Right atrium auricular region (tissue), 2 donors: ENCODE results near the gene TTC21A. TPM values are rescaled to one million over a fixed set of nuclear protein-coding genes. Genes with fewer than 3 reads are reported as not detected.

ENCODE experiments used
- DNase-seq: peaks from one replicate; pipeline ENCODE4 v3.0.0-alpha.2; 2019; ENCODE audit warnings: low spot score
- H3K27ac ChIP-seq, 2 donors: fragments of 200-600 bp; sonication (generic); 1 replicate in 1 of 2; 2 replicates in 1 of 2; pipeline ENCODE4 v1.5.1; 2016 to 2019
- H3K27me3 ChIP-seq, 2 donors: fragments of 200-600 bp; sonication (generic); one replicate each; pipeline versions ENCODE4 v1.5.1 to v1.6.0; 2017 to 2019
- H3K36me3 ChIP-seq: fragments of 200-600 bp; sonication (generic); one replicate; pipeline ENCODE4 v1.5.1; 2016
- H3K4me1 ChIP-seq, 2 donors: fragments of 200-600 bp; sonication (generic); one replicate each; pipeline versions ENCODE4 v1.5.1 to v1.6.0; 2017 to 2019
- H3K4me3 ChIP-seq, 2 donors: fragments of 200-600 bp; sonication (generic); 1 replicate in 1 of 2; 2 replicates in 1 of 2; pipeline ENCODE4 v1.5.1; 2017 to 2019; ENCODE audit warnings: mild to moderate bottlenecking in 1 of 2, moderate library complexity in 1 of 2
- H3K9me3 ChIP-seq, 2 donors: fragments of 200-600 bp; sonication (generic); one replicate each; pipeline ENCODE4 v1.5.1; 2019
- total RNA-seq, 2 donors: library from RNA; depleted of rRNA; stranded (reverse); fragments of >200 nt; gene quantifications; one replicate each; pipeline ENCODE4 v1.1.0, GENCODE V29; 2016
- TF ChIP-seq, protein P1 (sequence below), 2 donors: fragments of 200-600 bp; sonication (generic); IDR thresholded peaks; one replicate each; pipeline ENCODE4 v1.5.1; 2019; ENCODE audit warnings: antibody characterized with exemption in 2 of 2

Gene TTC21A
- total RNA-seq, 2 donors from 2014 or later, result 0.85 to 1.8 TPM

DNA sequence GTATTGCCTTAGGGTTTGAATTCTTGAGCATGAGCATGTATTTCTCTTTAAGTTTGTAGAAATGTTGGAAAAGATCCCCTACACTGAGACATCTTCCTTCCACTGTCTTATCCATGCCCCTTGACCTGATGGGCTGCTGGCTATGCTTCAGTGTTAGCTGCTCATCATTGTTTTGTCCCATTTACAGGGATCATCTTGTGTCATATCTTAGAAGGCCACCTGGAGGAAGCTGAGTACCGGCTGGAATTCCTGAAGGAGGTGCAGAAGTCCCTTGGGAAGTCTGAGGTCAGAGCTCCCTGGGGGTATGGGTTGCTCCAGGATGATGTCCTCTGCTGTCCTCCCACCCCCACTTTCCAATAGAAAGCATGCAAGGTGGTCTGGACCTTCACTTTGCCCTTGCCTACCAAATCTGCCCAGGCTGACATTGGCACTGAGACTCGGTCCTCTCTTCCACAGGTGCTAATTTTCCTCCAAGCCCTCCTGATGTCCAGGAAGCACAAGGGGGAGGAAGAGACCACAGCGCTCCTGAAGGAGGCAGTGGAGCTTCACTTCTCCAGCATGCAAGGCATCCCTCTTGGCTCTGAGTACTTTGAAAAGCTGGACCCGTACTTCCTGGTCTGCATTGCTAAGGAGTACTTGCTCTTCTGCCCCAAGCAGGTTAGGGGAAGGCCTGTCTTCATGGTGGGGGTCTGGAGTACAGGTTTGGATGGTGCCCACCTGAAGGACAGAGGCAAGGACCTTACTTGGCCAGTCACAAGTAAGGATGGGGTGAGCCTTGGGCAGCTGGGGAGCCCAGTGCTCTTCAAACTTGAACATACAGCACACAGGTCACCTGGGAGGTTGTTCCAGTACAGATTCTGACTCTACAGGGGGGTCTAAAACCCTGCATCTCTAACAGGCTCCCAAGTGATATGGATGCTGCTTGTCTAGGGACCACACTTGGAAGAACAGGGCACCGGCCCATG, 17.7 kb downstream of the TTC21A start:
- TF ChIP-seq, protein P1, sequence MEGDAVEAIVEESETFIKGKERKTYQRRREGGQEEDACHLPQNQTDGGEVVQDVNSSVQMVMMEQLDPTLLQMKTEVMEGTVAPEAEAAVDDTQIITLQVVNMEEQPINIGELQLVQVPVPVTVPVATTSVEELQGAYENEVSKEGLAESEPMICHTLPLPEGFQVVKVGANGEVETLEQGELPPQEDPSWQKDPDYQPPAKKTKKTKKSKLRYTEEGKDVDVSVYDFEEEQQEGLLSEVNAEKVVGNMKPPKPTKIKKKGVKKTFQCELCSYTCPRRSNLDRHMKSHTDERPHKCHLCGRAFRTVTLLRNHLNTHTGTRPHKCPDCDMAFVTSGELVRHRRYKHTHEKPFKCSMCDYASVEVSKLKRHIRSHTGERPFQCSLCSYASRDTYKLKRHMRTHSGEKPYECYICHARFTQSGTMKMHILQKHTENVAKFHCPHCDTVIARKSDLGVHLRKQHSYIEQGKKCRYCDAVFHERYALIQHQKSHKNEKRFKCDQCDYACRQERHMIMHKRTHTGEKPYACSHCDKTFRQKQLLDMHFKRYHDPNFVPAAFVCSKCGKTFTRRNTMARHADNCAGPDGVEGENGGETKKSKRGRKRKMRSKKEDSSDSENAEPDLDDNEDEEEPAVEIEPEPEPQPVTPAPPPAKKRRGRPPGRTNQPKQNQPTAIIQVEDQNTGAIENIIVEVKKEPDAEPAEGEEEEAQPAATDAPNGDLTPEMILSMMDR (IDR thresholded peaks at IDR 0.05), result peak in 1 of 2 donors; percentile 49
- DNase-seq, result no peak
- H3K9me3 ChIP-seq, result no peaks in the 10 kb centered on the region
- H3K27ac ChIP-seq, result no peak overlapping the region
- H3K4me1 ChIP-seq, result peaks cover 0 to 13% of the 10 kb centered on the region in 2 donors
- H3K27me3 ChIP-seq, result no peaks in the 10 kb centered on the region
- H3K36me3 ChIP-seq, result no peaks in the 10 kb centered on the region
- H3K4me3 ChIP-seq, result no peak overlapping the region

DNA sequence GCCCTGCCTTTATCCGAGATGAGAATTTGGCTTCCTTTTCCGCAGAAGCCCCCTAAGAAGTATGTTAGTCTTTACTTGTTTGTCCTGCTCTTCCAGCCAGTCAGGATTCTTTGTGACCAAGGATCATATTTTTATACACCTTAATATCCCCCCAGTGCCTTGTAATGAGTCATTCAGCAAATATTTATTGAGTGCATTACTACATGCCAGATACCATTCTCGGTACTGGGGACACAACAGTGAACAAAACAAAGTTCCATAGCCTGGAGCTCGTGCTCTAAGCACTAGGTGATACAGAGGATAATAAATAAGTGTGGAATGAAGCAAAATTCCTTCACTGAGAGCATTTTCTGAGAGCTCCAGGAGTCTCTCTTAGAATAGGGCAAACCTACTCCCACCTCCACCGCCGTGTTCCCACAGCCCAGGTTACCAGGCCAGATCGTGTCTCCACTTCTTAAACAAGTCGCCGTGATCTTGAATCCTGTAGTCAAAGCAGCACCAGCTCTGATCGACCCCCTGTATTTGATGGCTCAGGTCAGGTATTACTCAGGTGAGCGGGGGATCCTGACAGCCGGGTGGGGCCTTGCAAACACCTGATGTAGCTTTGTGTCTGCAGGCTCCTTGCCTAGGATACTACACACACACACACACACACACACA, 18.5 kb downstream of the TTC21A start:
- TF ChIP-seq, protein P1 (IDR thresholded peaks at IDR 0.05), result no peak
- Histone ChIP-seq H3K9me3 (no peaks in the 10 kb centered on the region), H3K27me3 (no peaks in the 10 kb centered on the region), H3K4me1 (peaks cover 0 to 13% of the 10 kb centered on the region in 2 donors), H3K27ac (no peak overlapping the region), H3K36me3 (no peaks in the 10 kb centered on the region), H3K4me3 (no peak overlapping the region)
- DNase-seq, result no peak

DNA sequence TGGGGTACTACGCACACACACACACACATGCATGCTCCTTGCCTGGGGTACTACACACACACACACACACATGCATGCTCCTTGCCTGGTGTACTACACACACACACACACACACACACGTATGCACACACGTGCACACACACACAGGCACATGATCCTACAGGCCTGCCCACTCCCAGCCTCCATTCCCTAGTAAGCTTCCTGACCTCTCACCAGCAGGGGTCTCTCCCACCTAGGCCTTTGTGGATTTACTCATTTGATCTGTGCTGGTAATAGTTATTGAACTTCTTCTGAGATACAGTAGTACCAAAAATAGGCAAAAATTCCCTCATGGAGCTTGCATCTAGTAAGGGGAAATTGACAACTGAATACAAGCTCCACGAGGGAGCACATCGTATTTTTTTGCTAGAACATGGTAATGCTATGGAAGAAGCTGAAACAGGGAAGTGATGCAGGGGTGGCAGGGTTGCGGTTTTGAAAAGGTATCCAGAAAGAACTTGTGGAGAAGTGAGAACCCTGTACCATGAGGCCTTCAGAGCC, 19.1 kb downstream of the TTC21A start:
- DNase-seq, result no peak
- no peak overlapping the region for H3K27ac ChIP-seq
- H3K36me3 ChIP-seq, result no peaks in the 10 kb centered on the region
- TF ChIP-seq, protein P1 (IDR thresholded peaks at IDR 0.05), result peak; percentile 28 to 75
- no peak overlapping the region for H3K4me3 ChIP-seq
- peaks cover 0 to 13% of the 10 kb centered on the region in 2 donors for H3K4me1 ChIP-seq
- H3K27me3 ChIP-seq, result no peaks in the 10 kb centered on the region
- H3K9me3 ChIP-seq, result no peaks in the 10 kb centered on the region

DNA sequence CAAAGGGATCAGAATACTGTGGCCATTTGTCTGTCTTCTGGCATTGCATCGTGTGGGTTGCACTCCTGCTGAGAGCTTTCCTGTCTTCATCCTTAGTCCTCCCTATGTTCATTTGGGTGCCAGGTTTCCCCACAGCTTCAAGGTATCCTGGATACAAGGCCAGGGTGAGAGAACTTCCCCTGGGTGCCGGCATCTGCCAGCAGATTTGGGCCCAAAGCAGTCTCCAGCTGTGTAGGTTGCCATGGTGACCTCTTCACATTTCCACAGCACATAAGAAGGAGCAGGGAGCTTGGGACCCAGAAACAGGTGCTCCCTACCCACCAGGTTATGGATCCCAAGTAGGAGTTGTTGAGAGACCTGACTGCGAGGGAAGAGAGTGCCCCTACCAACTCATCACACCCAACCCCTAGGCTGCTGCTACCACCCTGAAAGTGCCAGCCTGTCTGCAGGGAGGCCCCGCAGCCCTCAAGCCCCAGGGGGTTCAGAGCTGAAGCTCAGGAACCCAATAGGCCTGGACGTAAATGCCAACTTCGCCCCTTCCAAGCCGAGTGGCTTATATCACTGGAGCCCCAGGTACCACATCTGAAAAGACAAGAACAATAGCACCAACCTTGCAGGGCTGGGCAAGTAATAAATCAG, 19.9 kb downstream of the TTC21A start:
- H3K9me3 ChIP-seq, result no peaks in the 10 kb centered on the region
- H3K27me3 ChIP-seq, result no peaks in the 10 kb centered on the region
- H3K4me3 ChIP-seq, result no peak overlapping the region
- H3K27ac ChIP-seq, result no peak overlapping the region
- TF ChIP-seq, protein P1 (IDR thresholded peaks at IDR 0.05), result no peak
- no peak for DNase-seq
- peaks cover 0 to 13% of the 10 kb centered on the region in 2 donors for H3K4me1 ChIP-seq
- no peaks in the 10 kb centered on the region for H3K36me3 ChIP-seq

DNA sequence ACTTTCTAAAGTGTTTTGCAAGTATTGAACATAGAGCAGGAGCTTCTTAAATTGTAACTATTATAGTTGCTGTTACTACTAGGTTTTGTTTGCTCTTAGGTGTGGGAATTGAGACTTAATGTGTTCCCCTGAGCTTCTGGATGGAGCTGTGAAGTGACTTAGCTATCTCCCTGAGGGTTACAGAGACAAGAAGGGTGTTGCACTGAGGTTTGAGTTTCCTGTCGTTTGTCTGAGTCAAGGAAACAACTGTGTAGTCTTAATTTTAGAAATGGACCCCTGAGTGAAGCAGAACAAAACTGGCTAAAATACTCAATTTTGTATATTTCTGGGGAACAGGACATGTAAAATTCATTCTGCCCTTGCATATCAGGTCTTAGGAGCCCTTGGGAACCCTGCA, 20.4 kb downstream of the TTC21A start:
- Histone ChIP-seq H3K27ac (no peak overlapping the region), H3K9me3 (no peaks in the 10 kb centered on the region), H3K36me3 (no peaks in the 10 kb centered on the region), H3K27me3 (no peaks in the 10 kb centered on the region), H3K4me1 (peaks cover 0 to 14% of the 10 kb centered on the region in 2 donors), H3K4me3 (no peak overlapping the region)
- TF ChIP-seq, protein P1 (IDR thresholded peaks at IDR 0.05), result no peak
- no peak for DNase-seq
